Transverse colon (tissue), 4 donors: ENCODE data around the gene CYB5D1.

Experiments used
- POLR2A ChIP-seq: fragments of 450-650 bp; IDR thresholded peaks from one replicate; pipeline ENCODE4 v1.6.1; 2016; ENCODE audit warnings: antibody characterized with exemption, mild to moderate bottlenecking, moderate library complexity
- POLR2AphosphoS5 ChIP-seq, 3 donors: sonication (generic); formaldehyde crosslinking; IDR thresholded peaks; one replicate each; pipeline ENCODE4 v1.6.1; 2016; ENCODE audit warnings: antibody characterized with exemption in 3 of 3
- TF ChIP-seq, protein P1 (sequence below), 5 experiments: fragments of 200-600 bp in 3 of 5; fragments of 450-650 bp in 2 of 5; sonication (generic) in 3 of 5; IDR thresholded peaks; 1 replicate in 2 of 5; 2 replicates in 3 of 5; pipeline ENCODE4 v1.5.1; 2016 to 2017; ENCODE audit warnings: antibody characterized with exemption in 5 of 5, inconsistent platforms in 3 of 5, mild to moderate bottlenecking in 2 of 5, moderate library complexity in 1 of 5

DNA sequence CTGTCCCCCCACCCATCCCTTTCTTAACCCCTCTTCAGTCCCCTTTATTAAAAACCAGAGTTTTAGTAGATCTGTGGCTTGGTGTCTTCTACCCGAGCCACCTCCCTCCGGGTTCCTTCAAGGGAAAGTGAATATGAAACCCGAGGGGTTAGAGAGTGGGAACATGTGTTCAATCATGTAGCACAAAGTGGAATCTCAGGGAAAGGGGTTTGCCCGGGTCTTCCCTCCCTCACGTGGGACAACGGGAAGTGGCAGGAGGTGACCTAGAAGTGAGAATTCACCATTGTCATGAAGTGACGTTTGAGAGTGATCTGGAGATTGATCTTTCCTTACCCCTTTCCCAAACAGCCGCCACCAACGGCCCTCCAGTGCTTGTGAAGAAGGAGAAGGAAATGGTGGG, 53.3 kb downstream of the CYB5D1 start:
- no peak for TF ChIP-seq POLR2A
- TF ChIP-seq, protein P1, sequence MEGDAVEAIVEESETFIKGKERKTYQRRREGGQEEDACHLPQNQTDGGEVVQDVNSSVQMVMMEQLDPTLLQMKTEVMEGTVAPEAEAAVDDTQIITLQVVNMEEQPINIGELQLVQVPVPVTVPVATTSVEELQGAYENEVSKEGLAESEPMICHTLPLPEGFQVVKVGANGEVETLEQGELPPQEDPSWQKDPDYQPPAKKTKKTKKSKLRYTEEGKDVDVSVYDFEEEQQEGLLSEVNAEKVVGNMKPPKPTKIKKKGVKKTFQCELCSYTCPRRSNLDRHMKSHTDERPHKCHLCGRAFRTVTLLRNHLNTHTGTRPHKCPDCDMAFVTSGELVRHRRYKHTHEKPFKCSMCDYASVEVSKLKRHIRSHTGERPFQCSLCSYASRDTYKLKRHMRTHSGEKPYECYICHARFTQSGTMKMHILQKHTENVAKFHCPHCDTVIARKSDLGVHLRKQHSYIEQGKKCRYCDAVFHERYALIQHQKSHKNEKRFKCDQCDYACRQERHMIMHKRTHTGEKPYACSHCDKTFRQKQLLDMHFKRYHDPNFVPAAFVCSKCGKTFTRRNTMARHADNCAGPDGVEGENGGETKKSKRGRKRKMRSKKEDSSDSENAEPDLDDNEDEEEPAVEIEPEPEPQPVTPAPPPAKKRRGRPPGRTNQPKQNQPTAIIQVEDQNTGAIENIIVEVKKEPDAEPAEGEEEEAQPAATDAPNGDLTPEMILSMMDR (IDR thresholded peaks at IDR 0.05): no peak
- no peak for TF ChIP-seq POLR2AphosphoS5 (IDR thresholded peaks at IDR 0.05)
